ENCODE measurements around the gene BCKDHB. TPM values are rescaled to one million over a fixed set of nuclear protein-coding genes. Genes with fewer than 3 reads are reported as not detected.

The BCKDHB gene
- total RNA-seq, 1 experiment from 2014 or later = 24.3 TPM

DNA sequence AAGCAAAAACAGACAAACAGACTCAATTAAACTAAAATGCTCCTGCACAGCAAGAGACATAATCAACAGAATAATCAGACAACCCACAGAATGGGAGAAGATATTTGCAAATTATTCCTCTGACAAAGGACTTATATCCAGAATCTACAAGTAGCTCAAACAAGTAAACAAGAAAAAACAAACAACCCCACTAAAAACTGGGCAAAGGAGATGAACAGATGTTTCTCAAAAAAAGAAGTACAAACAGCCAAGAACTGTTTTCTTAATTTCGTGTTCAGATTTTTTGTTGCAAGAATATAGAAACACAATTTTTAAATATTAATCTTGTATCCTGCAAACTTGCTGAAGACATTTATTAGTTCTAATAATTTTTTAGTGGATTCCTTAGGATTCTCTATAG is 274.1 kb downstream of the BCKDHB start:
- ChIA-PET POLR2A (no interaction called here), CTCF (no interaction called here)
- H3K27me3 Mint-ChIP-seq (ENCODE audit: low read depth) = no peaks in the 10 kb centered on the region
- H3K9me3 Mint-ChIP-seq = peaks cover 5% of the 10 kb centered on the region
- ATAC-seq (no peak), DNase-seq (ENCODE audit: low spot score) (no peak)
- TF ChIP-seq, protein P1, sequence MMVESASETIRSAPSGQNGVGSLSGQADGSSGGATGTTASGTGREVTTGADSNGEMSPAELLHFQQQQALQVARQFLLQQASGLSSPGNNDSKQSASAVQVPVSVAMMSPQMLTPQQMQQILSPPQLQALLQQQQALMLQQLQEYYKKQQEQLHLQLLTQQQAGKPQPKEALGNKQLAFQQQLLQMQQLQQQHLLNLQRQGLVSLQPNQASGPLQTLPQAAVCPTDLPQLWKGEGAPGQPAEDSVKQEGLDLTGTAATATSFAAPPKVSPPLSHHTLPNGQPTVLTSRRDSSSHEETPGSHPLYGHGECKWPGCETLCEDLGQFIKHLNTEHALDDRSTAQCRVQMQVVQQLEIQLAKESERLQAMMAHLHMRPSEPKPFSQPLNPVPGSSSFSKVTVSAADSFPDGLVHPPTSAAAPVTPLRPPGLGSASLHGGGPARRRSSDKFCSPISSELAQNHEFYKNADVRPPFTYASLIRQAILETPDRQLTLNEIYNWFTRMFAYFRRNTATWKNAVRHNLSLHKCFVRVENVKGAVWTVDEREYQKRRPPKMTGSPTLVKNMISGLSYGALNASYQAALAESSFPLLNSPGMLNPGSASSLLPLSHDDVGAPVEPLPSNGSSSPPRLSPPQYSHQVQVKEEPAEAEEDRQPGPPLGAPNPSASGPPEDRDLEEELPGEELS (CRISPR knock-in tag; IDR thresholded peaks at IDR 0.05) = no peak
- TF ChIP-seq MAX (CRISPR knock-in tag; IDR thresholded peaks at IDR 0.05) (no peak), EMX1 (CRISPR knock-in tag; IDR thresholded peaks at IDR 0.05) (no peak), ZNF219 (CRISPR knock-in tag; IDR thresholded peaks at IDR 0.05; ENCODE audit: borderline replicate concordance) (no peak), SOX15 (CRISPR knock-in tag; IDR thresholded peaks at IDR 0.05) (no peak), GTF2I (CRISPR knock-in tag; conservative IDR thresholded peaks at IDR 0.05) (no peak), AFF4 (CRISPR knock-in tag; IDR thresholded peaks at IDR 0.05; ENCODE audit: borderline replicate concordance) (no peak), ATF1 (CRISPR knock-in tag; IDR thresholded peaks at IDR 0.05) (no peak), ETV6 (CRISPR knock-in tag; IDR thresholded peaks at IDR 0.05) (no peak), GRHL2 (CRISPR knock-in tag; IDR thresholded peaks at IDR 0.05; ENCODE audit: insufficient replicate concordance, severe bottlenecking) (no peak), ZNF416 (CRISPR knock-in tag; IDR thresholded peaks at IDR 0.05) (no peak), SP1 (CRISPR knock-in tag; conservative IDR thresholded peaks at IDR 0.05) (no peak), SMAD3 (CRISPR knock-in tag; IDR thresholded peaks at IDR 0.05; ENCODE audit: borderline replicate concordance) (no peak), ZBTB21 (CRISPR knock-in tag; IDR thresholded peaks at IDR 0.05; ENCODE audit: borderline replicate concordance) (no peak), ESRRA (CRISPR knock-in tag; IDR thresholded peaks at IDR 0.05; ENCODE audit: borderline replicate concordance) (no peak), CREB1 (CRISPR knock-in tag; IDR thresholded peaks at IDR 0.05) (no peak), CREM (CRISPR knock-in tag; IDR thresholded peaks at IDR 0.05) (no peak)
- TF ChIP-seq, protein P2, sequence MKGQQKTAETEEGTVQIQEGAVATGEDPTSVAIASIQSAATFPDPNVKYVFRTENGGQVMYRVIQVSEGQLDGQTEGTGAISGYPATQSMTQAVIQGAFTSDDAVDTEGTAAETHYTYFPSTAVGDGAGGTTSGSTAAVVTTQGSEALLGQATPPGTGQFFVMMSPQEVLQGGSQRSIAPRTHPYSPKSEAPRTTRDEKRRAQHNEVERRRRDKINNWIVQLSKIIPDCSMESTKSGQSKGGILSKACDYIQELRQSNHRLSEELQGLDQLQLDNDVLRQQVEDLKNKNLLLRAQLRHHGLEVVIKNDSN (CRISPR knock-in tag; IDR thresholded peaks at IDR 0.05) = no peak
- TF ChIP-seq, protein P3, sequence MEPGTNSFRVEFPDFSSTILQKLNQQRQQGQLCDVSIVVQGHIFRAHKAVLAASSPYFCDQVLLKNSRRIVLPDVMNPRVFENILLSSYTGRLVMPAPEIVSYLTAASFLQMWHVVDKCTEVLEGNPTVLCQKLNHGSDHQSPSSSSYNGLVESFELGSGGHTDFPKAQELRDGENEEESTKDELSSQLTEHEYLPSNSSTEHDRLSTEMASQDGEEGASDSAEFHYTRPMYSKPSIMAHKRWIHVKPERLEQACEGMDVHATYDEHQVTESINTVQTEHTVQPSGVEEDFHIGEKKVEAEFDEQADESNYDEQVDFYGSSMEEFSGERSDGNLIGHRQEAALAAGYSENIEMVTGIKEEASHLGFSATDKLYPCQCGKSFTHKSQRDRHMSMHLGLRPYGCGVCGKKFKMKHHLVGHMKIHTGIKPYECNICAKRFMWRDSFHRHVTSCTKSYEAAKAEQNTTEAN (CRISPR knock-in tag; IDR thresholded peaks at IDR 0.05) = no peak
- TF ChIP-seq, protein P4, sequence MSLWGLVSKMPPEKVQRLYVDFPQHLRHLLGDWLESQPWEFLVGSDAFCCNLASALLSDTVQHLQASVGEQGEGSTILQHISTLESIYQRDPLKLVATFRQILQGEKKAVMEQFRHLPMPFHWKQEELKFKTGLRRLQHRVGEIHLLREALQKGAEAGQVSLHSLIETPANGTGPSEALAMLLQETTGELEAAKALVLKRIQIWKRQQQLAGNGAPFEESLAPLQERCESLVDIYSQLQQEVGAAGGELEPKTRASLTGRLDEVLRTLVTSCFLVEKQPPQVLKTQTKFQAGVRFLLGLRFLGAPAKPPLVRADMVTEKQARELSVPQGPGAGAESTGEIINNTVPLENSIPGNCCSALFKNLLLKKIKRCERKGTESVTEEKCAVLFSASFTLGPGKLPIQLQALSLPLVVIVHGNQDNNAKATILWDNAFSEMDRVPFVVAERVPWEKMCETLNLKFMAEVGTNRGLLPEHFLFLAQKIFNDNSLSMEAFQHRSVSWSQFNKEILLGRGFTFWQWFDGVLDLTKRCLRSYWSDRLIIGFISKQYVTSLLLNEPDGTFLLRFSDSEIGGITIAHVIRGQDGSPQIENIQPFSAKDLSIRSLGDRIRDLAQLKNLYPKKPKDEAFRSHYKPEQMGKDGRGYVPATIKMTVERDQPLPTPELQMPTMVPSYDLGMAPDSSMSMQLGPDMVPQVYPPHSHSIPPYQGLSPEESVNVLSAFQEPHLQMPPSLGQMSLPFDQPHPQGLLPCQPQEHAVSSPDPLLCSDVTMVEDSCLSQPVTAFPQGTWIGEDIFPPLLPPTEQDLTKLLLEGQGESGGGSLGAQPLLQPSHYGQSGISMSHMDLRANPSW (CRISPR knock-in tag; conservative IDR thresholded peaks at IDR 0.05; ENCODE audit: low read depth) = no peak
- no peaks in the 10 kb centered on the region for H3K36me3 Mint-ChIP-seq
- no peaks in the 10 kb centered on the region for H3K4me1 Mint-ChIP-seq
- no peak overlapping the region for H3K4me3 Mint-ChIP-seq
- H3K27ac Mint-ChIP-seq = no peak overlapping the region

All from WTC11 (cell line).